IPS-NIHi11 (cell line): ENCODE results near the gene DNAAF8.

Experiments used
- DNase-seq: peaks from one replicate; pipeline ENCODE4 v3.0.0; 2012; ENCODE audit warnings: mixed read lengths, low spot score

Gene DNAAF8

GRCh38 chr16:4734063-4734729 lies at the start of gene DNAAF8, which contains the start of gene ANKS3:
DNAAF8 (plus strand) TSS chr16:4734537; CDS start chr16:4736515, 1,978 bp downstream.
ANKS3 (minus strand) TSS chr16:4734271; CDS start chr16:4730149, 4,122 bp downstream.
- peak; percentile 98 for DNase-seq

GRCh38 chr16:4684763-4685162 lies 49.6 kb upstream of the DNAAF8 start:
- no peak for DNase-seq

GRCh38 chr16:4685292-4685691 lies 49.0 kb upstream of the DNAAF8 start:
- DNase-seq = no peak

GRCh38 chr16:4685776-4686496 lies 48.4 kb upstream of the DNAAF8 start:
- no peak for DNase-seq

GRCh38 chr16:4686497-4687210 lies 47.7 kb upstream of the DNAAF8 start:
- no peak for DNase-seq

- no peak for DNase-seq
These were observed 46.9 kb upstream of the DNAAF8 start for GRCh38 chr16:4687416-4687815.

GRCh38 chr16:4687946-4688673 lies 46.2 kb upstream of the DNAAF8 start:
- no peak for DNase-seq

- DNase-seq = no peak
These were observed 45.7 kb upstream of the DNAAF8 start for GRCh38 chr16:4688674-4689045.

GRCh38 chr16:4689091-4689671 lies 45.2 kb upstream of the DNAAF8 start:
- DNase-seq = no peak

- no peak for DNase-seq
These were observed 44.3 kb upstream of the DNAAF8 start for GRCh38 chr16:4689864-4690704.

- no peak for DNase-seq
These were observed 43.2 kb upstream of the DNAAF8 start for GRCh38 chr16:4690946-4691665.

GRCh38 chr16:4691666-4692412 lies 42.5 kb upstream of the DNAAF8 start:
- no peak for DNase-seq

GRCh38 chr16:4692460-4693295 lies 41.7 kb upstream of the DNAAF8 start:
- peak; percentile 66 for DNase-seq

- DNase-seq = peak; percentile 100
These were observed 40.9 kb upstream of the DNAAF8 start, which contains the start of gene NUDT16L1 for GRCh38 chr16:4693296-4693955. NUDT16L1 (plus strand) TSS chr16:4693562; CDS start chr16:4693727, 165 bp downstream.

- peak; percentile 74 for DNase-seq
These were observed 40.2 kb upstream of the DNAAF8 start for GRCh38 chr16:4693956-4694641.

- DNase-seq = peak; percentile 47
These were observed 39.5 kb upstream of the DNAAF8 start for GRCh38 chr16:4694642-4695451.
